Lung (tissue), 12 donors: ENCODE measurements around the gene HRH3. TPM values are rescaled to one million over a fixed set of nuclear protein-coding genes. Genes with fewer than 3 reads are reported as not detected.

Experiments used
- ATAC-seq: fragments of 200-7000 bp; cut with Tn5 transposase; one replicate; pipeline ENCODE4 v1.9.1; 2020; ENCODE audit warnings: moderate number of reproducible peaks; ENCODE audit not compliant: insufficient read depth, low FRiP score
- DNase-seq, 3 donors: peaks; one replicate each; pipeline ENCODE4 v3.0.0-alpha.2; 2013 to 2017
- H3K27ac ChIP-seq, 2 donors: one replicate each; pipeline ENCODE4 v1.5.1; 2013; ENCODE audit warnings: mild to moderate bottlenecking in 2 of 2, moderate library complexity in 2 of 2, control low read depth in 1 of 2, inconsistent platforms in 1 of 2, low read depth in 1 of 2, low read length in 1 of 2
- H3K27me3 ChIP-seq, 3 donors: one replicate each; pipeline ENCODE4 v1.5.1; 2013; ENCODE audit warnings: low read length in 2 of 3; ENCODE audit not compliant: control insufficient read depth in 3 of 3, insufficient read depth in 3 of 3
- H3K36me3 ChIP-seq, 4 donors: one replicate each; pipeline ENCODE4 v1.5.1; 2013; ENCODE audit warnings: low read length in 4 of 4, mild to moderate bottlenecking in 1 of 4, moderate library complexity in 1 of 4; ENCODE audit not compliant: control insufficient read depth in 4 of 4, insufficient read depth in 4 of 4
- H3K4me1 ChIP-seq, 5 donors: one replicate each; pipeline ENCODE4 v1.5.1; 2013; ENCODE audit warnings: low read length in 5 of 5, mild to moderate bottlenecking in 2 of 5, moderate library complexity in 1 of 5; ENCODE audit not compliant: control insufficient read depth in 5 of 5, insufficient read depth in 5 of 5
- H3K4me3 ChIP-seq: one replicate; pipeline ENCODE4 v1.5.1; 2013; ENCODE audit warnings: mild to moderate bottlenecking, control low read depth, moderate library complexity
- H3K9ac ChIP-seq, 2 donors: one replicate each; pipeline ENCODE4 v1.5.1; 2013; ENCODE audit warnings: low read length in 2 of 2, control low read depth in 1 of 2; ENCODE audit not compliant: insufficient read depth in 1 of 2
- H3K9me3 ChIP-seq, 4 donors: one replicate each; pipeline ENCODE4 v1.5.1; 2013; ENCODE audit warnings: low read length in 3 of 4, mild to moderate bottlenecking in 1 of 4, moderate library complexity in 1 of 4; ENCODE audit not compliant: control insufficient read depth in 4 of 4, insufficient read depth in 3 of 4
- WGBS, 2 donors: extraction: QIAGEN DNeasy Blood & Tissue Kit; methylation state at CpG; one replicate each; pipeline ENCODE4 v1.1.7; 2013; 5-methylcytosine and 5-hydroxymethylcytosine counted together
- polyA plus RNA-seq, 2 donors: library from polyadenylated mRNA; stranded (reverse); fragments of 200-250 nt; gene quantifications; one replicate each; pipeline ENCODE4 v1.2.1, GENCODE V29; 2013
- total RNA-seq, 2 donors: library from RNA; depleted of rRNA in 1 of 2; stranded (reverse); fragments of >200 nt in 1 of 2; gene quantifications; one replicate each; pipeline ENCODE4 v1.2.1, GENCODE V29; 2014 to 2021
- TF ChIP-seq, protein P1 (sequence below): IDR thresholded peaks from 2 replicates; pipeline ENCODE4 v1.5.1; 2012; ENCODE audit warnings: mild to moderate bottlenecking; ENCODE audit errors: control extremely low read depth, extremely low read depth
- donor health status: control.
- donor health status: control.
- donor health status: Bipolar disorder and iron deficiency.
- donor health status: healthy.
- donor health status: DM: yes; HTN: yes; CAD: no.

HRH3 gene
- total and polyA plus RNA-seq, 4 donors, result not detected

DNA sequence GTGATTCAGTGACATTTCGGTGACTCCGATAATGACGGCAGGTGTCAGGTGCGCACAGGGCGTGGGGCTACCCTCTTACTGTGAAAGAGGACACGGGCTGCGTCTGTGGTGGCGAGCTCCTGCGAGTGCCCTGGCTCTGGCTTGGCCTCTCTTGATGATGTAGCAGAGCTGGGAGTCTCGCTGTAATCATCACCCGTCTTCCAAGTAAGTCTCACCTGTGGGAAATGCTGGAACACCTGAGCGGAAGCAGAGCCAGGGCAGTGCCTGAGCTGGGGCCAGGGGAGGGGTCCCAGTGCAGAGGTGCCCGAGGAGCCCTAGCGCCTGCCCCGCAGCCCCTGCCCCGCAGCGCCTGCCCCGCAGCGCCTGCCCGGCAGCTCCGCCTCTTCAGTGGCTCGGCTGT, 23.0 kb upstream of the HRH3 start:
- DNase-seq (no peak), ATAC-seq (no peak)
- TF ChIP-seq, protein P1, sequence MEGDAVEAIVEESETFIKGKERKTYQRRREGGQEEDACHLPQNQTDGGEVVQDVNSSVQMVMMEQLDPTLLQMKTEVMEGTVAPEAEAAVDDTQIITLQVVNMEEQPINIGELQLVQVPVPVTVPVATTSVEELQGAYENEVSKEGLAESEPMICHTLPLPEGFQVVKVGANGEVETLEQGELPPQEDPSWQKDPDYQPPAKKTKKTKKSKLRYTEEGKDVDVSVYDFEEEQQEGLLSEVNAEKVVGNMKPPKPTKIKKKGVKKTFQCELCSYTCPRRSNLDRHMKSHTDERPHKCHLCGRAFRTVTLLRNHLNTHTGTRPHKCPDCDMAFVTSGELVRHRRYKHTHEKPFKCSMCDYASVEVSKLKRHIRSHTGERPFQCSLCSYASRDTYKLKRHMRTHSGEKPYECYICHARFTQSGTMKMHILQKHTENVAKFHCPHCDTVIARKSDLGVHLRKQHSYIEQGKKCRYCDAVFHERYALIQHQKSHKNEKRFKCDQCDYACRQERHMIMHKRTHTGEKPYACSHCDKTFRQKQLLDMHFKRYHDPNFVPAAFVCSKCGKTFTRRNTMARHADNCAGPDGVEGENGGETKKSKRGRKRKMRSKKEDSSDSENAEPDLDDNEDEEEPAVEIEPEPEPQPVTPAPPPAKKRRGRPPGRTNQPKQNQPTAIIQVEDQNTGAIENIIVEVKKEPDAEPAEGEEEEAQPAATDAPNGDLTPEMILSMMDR, result no peak
- no peaks in the 10 kb centered on the region for H3K9me3 ChIP-seq
- H3K9ac ChIP-seq, result no peak overlapping the region
- H3K4me3 ChIP-seq, result no peak overlapping the region
- whole genome bisulfite sequencing, 2 donors, result 89 to 91% methylated on average over 21 to 22 of the region's 22 CpGs
- peaks cover 0 to 11% (median 4%) of the 10 kb centered on the region in 4 donors for H3K36me3 ChIP-seq
- no peaks in the 10 kb centered on the region for H3K27me3 ChIP-seq
- no peak overlapping the region for H3K27ac ChIP-seq
- H3K4me1 ChIP-seq, result peaks cover 0 to 19% (median 8%) of the 10 kb centered on the region in 5 donors

DNA sequence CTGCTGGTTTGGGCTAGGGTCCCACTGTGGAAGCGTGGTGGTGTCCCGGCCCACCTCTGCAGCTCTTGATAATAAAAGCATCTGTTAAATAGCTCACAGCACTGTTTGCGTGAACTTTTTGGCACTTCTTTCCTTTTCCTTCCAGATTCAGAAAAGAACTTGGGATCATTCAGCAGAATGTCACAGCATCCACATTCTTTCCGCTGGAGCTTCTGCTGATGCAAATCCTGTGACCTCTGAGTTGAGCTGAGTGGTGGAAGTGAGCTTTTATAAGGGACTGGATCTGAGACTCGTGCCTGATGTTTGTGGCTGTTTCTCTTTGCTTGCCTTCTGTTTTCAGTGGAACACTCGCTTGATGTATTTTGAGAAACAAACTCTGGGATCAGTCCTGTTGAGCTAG, 22.1 kb upstream of the HRH3 start:
- H3K36me3 ChIP-seq, result peaks cover 0 to 11% (median 4%) of the 10 kb centered on the region in 4 donors
- H3K4me3 ChIP-seq, result no peak overlapping the region
- peaks cover 0 to 22% (median 11%) of the 10 kb centered on the region in 5 donors for H3K4me1 ChIP-seq
- no peak for DNase-seq
- WGBS, 2 donors, result 86 to 91% methylated on average over 6 of the region's 6 CpGs
- H3K27me3 ChIP-seq, result no peaks in the 10 kb centered on the region
- no peak for ATAC-seq
- H3K9me3 ChIP-seq, result no peaks in the 10 kb centered on the region
- TF ChIP-seq, protein P1, result no peak
- peak overlapping the region in 1 of 2 donors; percentile 10 for H3K27ac ChIP-seq
- H3K9ac ChIP-seq, result no peak overlapping the region

DNA sequence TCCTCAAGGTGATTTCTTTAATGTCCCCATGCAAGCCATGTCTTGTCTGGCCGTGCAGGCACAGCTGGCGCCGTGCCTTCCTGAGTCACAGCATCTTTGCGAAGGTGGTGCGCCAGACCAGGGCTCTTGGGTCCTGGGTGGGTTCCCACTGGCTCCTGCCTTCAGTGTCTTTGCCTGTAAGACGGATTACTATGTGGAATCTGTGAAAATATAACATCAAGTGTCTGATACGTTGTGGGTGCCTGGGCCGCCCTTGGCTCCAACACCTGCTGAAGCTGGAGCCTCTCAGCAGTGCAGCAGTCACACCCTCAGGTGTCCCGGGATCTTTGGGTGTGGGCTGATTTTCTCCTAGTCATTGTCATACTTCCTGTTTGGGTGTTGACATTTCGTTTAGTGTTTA, 21.4 kb upstream of the HRH3 start:
- Histone ChIP-seq H3K27ac (no peak overlapping the region), H3K27me3 (no peaks in the 10 kb centered on the region), H3K36me3 (peaks cover 0 to 11% (median 4%) of the 10 kb centered on the region in 4 donors), H3K9me3 (no peaks in the 10 kb centered on the region), H3K4me1 (peaks cover 3 to 20% (median 11%) of the 10 kb centered on the region in 5 donors), H3K9ac (no peak overlapping the region), H3K4me3 (no peak overlapping the region)
- TF ChIP-seq, protein P1, result no peak
- DNase-seq, result no peak
- WGBS, 2 donors, result 73 to 82% methylated on average over 10 of the region's 10 CpGs
- no peak for ATAC-seq
